IMR-90 (cell line): ENCODE data around the gene DIAPH2. TPM values are rescaled to one million over a fixed set of nuclear protein-coding genes. Genes with fewer than 3 reads are reported as not detected.

ENCODE experiments used
- ATAC-seq: fragments of 200-7000 bp; cut with Tn5 transposase; 2 replicates; pipeline ENCODE4 v1.9.1; 2020; ENCODE audit warnings: low read depth, mild to moderate bottlenecking, moderate library complexity
- BruUV-seq: library from RNA; stranded (reverse); fragments of 400-500 nt; replicated peaks from 2 replicates; lab custom pipeline; 2021; lab: Mats Ljungman, UMichigan
- CTCF ChIA-PET: fragments of 300-600 bp; formaldehyde crosslinking; extraction: SDS; loops from one replicate; lab custom pipeline; 2021; ENCODE audit warnings: antibody characterized with exemption; lab: Yijun Ruan, JAX
- POLR2A ChIA-PET: fragments of 300-600 bp; sonication (Branson Sonifier 250); formaldehyde crosslinking; loops from one replicate; lab custom pipeline; 2022; ENCODE audit warnings: antibody characterized with exemption; ENCODE audit not compliant: unreplicated experiment; lab: Charles Lee
- DNase-seq: peaks from one replicate; pipeline ENCODE4 v3.0.0; 2013
- H2AFZ ChIP-seq: replicated peaks from 2 replicates; pipeline ENCODE3; 2013; ENCODE audit warnings: low read length, mild to moderate bottlenecking; ENCODE audit not compliant: poor library complexity
- H2AK5ac ChIP-seq: 2 replicates; pipeline ENCODE4 v1.6.1; 2013; ENCODE audit warnings: low read depth, low read length, inconsistent platforms
- H2AK9ac ChIP-seq: replicated peaks from 2 replicates; pipeline ENCODE3; 2013; ENCODE audit warnings: mild to moderate bottlenecking, low read depth, low read length, moderate library complexity; ENCODE audit not compliant: poor library complexity
- H2BK120ac ChIP-seq: 2 replicates; pipeline ENCODE4 v1.6.1; 2013; ENCODE audit warnings: low read depth, low read length, inconsistent platforms
- H2BK15ac ChIP-seq: 3 replicates; pipeline ENCODE4 v1.6.1; 2013; ENCODE audit warnings: low read depth, low read length, inconsistent platforms
- H2BK20ac ChIP-seq: 2 replicates; pipeline ENCODE4 v1.6.1; 2013; ENCODE audit warnings: low read depth, mild to moderate bottlenecking, inconsistent platforms, low read length, moderate library complexity
- H2BK5ac ChIP-seq: 2 replicates; pipeline ENCODE4 v1.6.1; 2013; ENCODE audit warnings: mild to moderate bottlenecking, low read depth, low read length, inconsistent platforms; ENCODE audit not compliant: poor library complexity, severe bottlenecking
- H3K14ac ChIP-seq: replicated peaks from 2 replicates; pipeline ENCODE4 v1.6.1; 2013; ENCODE audit warnings: low read depth, low read length, inconsistent platforms
- H3K18ac ChIP-seq: 2 replicates; pipeline ENCODE4 v1.6.1; 2013; ENCODE audit warnings: low read depth, low read length, control low read depth
- H3K23ac ChIP-seq: 2 replicates; pipeline ENCODE4 v1.6.1; 2013; ENCODE audit warnings: low read depth, low read length, inconsistent platforms
- H3K27ac ChIP-seq: 2 replicates; pipeline ENCODE4 v1.5.1; 2013; ENCODE audit warnings: mild to moderate bottlenecking, control low read depth, low read length; ENCODE audit not compliant: insufficient read depth
- H3K27me3 ChIP-seq: 2 replicates; pipeline ENCODE4 v1.6.1; 2013; ENCODE audit warnings: low read length; ENCODE audit not compliant: control insufficient read depth, insufficient read depth
- H3K36me3 ChIP-seq: 2 replicates; pipeline ENCODE4 v1.6.1; 2013; ENCODE audit warnings: low read length, mixed read lengths; ENCODE audit not compliant: control insufficient read depth, insufficient read depth
- H3K4ac ChIP-seq: 2 replicates; pipeline ENCODE4 v1.6.1; 2013; ENCODE audit warnings: low read depth, low read length, inconsistent platforms
- H3K4me1 ChIP-seq: 2 replicates; pipeline ENCODE4 v1.6.1; 2013; ENCODE audit warnings: low read length, mixed read lengths; ENCODE audit not compliant: control insufficient read depth, insufficient read depth
- H3K4me2 ChIP-seq: 2 replicates; pipeline ENCODE4 v1.6.1; 2013; ENCODE audit warnings: low read depth, mild to moderate bottlenecking, control low read depth, low read length, moderate library complexity
- H3K4me3 ChIP-seq: 2 replicates; pipeline ENCODE4 v1.5.1; 2013; ENCODE audit warnings: low read depth, mild to moderate bottlenecking, control low read depth, low read length, moderate library complexity; ENCODE audit not compliant: insufficient read depth
- H3K56ac ChIP-seq: 2 replicates; pipeline ENCODE4 v1.6.1; 2013; ENCODE audit warnings: low read length, inconsistent platforms; ENCODE audit not compliant: insufficient read depth; ENCODE audit errors: extremely low read depth
- H3K79me1 ChIP-seq, 2 experiments: 2 replicates each; pipeline ENCODE4 v1.6.1; 2013; ENCODE audit warnings: low read length in 2 of 2, inconsistent platforms in 1 of 2, low read depth in 1 of 2
- H3K9ac ChIP-seq: 2 replicates; pipeline ENCODE4 v1.6.1; 2013; ENCODE audit warnings: low read depth, low read length, control low read depth
- H3K9me1 ChIP-seq: 2 replicates; pipeline ENCODE4 v1.6.1; 2013; ENCODE audit warnings: low read length, inconsistent platforms; ENCODE audit not compliant: insufficient read depth
- H3K9me3 ChIP-seq: 2 replicates; pipeline ENCODE4 v1.6.1; 2013; ENCODE audit warnings: low read length; ENCODE audit not compliant: control insufficient read depth, insufficient read depth
- H4K20me1 ChIP-seq: 2 replicates; pipeline ENCODE4 v1.6.1; 2013; ENCODE audit warnings: low read length, inconsistent platforms; ENCODE audit not compliant: insufficient read depth
- H4K5ac ChIP-seq: 2 replicates; pipeline ENCODE4 v1.6.1; 2013; ENCODE audit warnings: mild to moderate bottlenecking, low read depth, low read length, control low read depth
- H4K8ac ChIP-seq, 2 experiments: 2 replicates each; pipeline ENCODE4 v1.6.1; 2013; ENCODE audit warnings: low read depth in 2 of 2, low read length in 2 of 2, control low read depth in 1 of 2, inconsistent platforms in 1 of 2
- H4K91ac ChIP-seq: 2 replicates; pipeline ENCODE4 v1.6.1; 2013; ENCODE audit warnings: low read depth, low read length, inconsistent platforms; ENCODE audit not compliant: insufficient read depth
- BHLHE40 ChIP-seq: fragments of 150-350 bp; IDR thresholded peaks from 2 replicates; pipeline ENCODE4 v1.6.1; 2016; ENCODE audit warnings: mild to moderate bottlenecking, low read depth, low read length
- CEBPB ChIP-seq: IDR thresholded peaks from 2 replicates; pipeline ENCODE4 v1.6.1; 2012; ENCODE audit warnings: low read depth, low read length, improper control_type of control experiment
- ELK1 ChIP-seq: fragments of 150-350 bp; IDR thresholded peaks from 2 replicates; pipeline ENCODE4 v1.6.1; 2016; ENCODE audit warnings: low read depth, mild to moderate bottlenecking, low read length, moderate library complexity, borderline replicate concordance
- MXI1 ChIP-seq: IDR thresholded peaks from 2 replicates; pipeline ENCODE4 v1.6.1; 2012; ENCODE audit warnings: low read depth, mild to moderate bottlenecking, low read length, moderate library complexity, borderline replicate concordance
- RCOR1 ChIP-seq: IDR thresholded peaks from 2 replicates; pipeline ENCODE4 v1.6.1; 2012; ENCODE audit warnings: mild to moderate bottlenecking, low read length, improper control_type of control experiment; ENCODE audit not compliant: insufficient replicate concordance
- WGBS, 2 experiments: methylation state at CpG; one replicate each; pipeline versions ENCODE4 v1.1.5 to v1.1.7; 2013; ENCODE audit warnings: missing lambda C conversion rate in 2 of 2; ENCODE audit not compliant: insufficient read length in 1 of 2; ENCODE audit errors: extremely low coverage in 2 of 2; 5-methylcytosine and 5-hydroxymethylcytosine counted together
- dilution Hi-C: fragments of 300-500 bp; cut with HindIII; formaldehyde crosslinking; loops from one replicate; pipeline ENCODE4 v1.14.3; 2018; ENCODE audit warnings: low sequenced_read_pairs; ENCODE audit not compliant: unreplicated experiment
- in situ Hi-C: fragments of 300-500 bp; cut with MboI; formaldehyde crosslinking; loops from 3 replicates; pipeline ENCODE4 v1.14.3; 2019; ENCODE audit warnings: low sequenced_read_pairs, inconsistent platforms, mixed read lengths
- intact Hi-C: fragments of 100-400 bp; cut with micrococcal nuclease; formaldehyde crosslinking; loops from 2 replicates; pipeline ENCODE4 v1.10.0; 2022
- polyA plus RNA-seq, 3 experiments: library from polyadenylated mRNA; depleted of rRNA; stranded (reverse); fragments of >200 nt; gene quantifications; 2 replicates each; pipeline ENCODE4 v1.2.3, GENCODE V29; 2012; ENCODE audit warnings: low replicate concordance in 1 of 3
- total RNA-seq: library from RNA; depleted of rRNA; stranded (reverse); fragments of >200 nt; gene quantifications from 2 replicates; pipeline ENCODE4 v1.2.3, GENCODE V29; 2012

DIAPH2 gene
- total and polyA plus RNA-seq, 2 of the 4 experiments (the other 2 are of a cell fraction), result 3.6 to 19.9 TPM

DNA sequence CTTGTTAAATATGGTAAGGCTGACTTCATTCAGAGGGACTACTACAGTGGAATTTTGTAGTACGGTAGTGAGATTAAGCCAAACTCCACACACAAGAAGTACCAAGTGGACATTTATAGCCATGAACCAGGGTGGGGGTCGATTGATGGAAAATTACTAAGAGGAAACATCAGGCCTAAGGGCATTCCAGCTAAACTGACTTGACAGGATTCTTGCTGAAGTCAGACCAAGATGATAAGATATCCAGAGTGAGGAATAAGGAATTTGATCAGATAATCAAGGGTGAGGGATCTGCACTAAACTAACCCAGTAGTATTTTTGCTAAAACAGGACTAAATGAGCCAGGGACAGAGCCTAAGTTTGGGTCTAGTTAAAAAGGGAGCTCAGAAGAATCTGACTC, 796.6 kb downstream of the DIAPH2 start:
- no peak overlapping the region for H2BK120ac ChIP-seq
- no peak overlapping the region for H2BK15ac ChIP-seq
- no TSS peak for BruUV-seq
- no peak overlapping the region for H3K4me3 ChIP-seq
- in situ Hi-C loops, result no loop called here
- no peaks in the 10 kb centered on the region for H4K20me1 ChIP-seq
- H2AK5ac ChIP-seq, result no peak overlapping the region
- H3K79me1 ChIP-seq, result no peaks in the 10 kb centered on the region
- H3K4ac ChIP-seq, result no peak overlapping the region
- H3K23ac ChIP-seq, result no peak overlapping the region
- no peak for ATAC-seq
- no CpG with 5 or more reads among the region's 2 CpGs for WGBS, 2 experiments
- no peak for DNase-seq
- no peaks in the 10 kb centered on the region for H3K9me1 ChIP-seq
- no peak overlapping the region for H2AFZ ChIP-seq
- dilution Hi-C loops, result no loop called here
- H3K27ac ChIP-seq, result no peak overlapping the region
- H3K4me2 ChIP-seq, result no peak overlapping the region
- H3K18ac ChIP-seq, result no peak overlapping the region
- H2AK9ac ChIP-seq, result no peak overlapping the region
- H3K14ac ChIP-seq, result no peak overlapping the region
- no peak overlapping the region for H3K56ac ChIP-seq
- TF ChIP-seq MXI1 (no peak), CEBPB (no peak), BHLHE40 (no peak), RCOR1 (no peak), ELK1 (no peak)
- intact Hi-C loops, result no loop called here
- H3K36me3 ChIP-seq, result no peaks in the 10 kb centered on the region
- H3K9ac ChIP-seq, result no peak overlapping the region
- no peaks in the 10 kb centered on the region for H3K4me1 ChIP-seq
- no peak overlapping the region for H2BK20ac ChIP-seq
- no peak overlapping the region for H2BK5ac ChIP-seq
- no peak overlapping the region for H4K91ac ChIP-seq
- CTCF ChIA-PET, result no interaction called here
- no peak overlapping the region for H4K5ac ChIP-seq
- H3K27me3 ChIP-seq, result no peaks in the 10 kb centered on the region
- POLR2A ChIA-PET, result interaction anchor here (0.6 kb wide), 1 partner anchor 20 kb away, joined by 3 read pairs; no protein-coding TSS in a partner anchor
- no peak overlapping the region for H4K8ac ChIP-seq
- H3K9me3 ChIP-seq, result no peaks in the 10 kb centered on the region
